OCI-LY1 (cell line): Measurements from ENCODE around the gene TSHZ3.

ENCODE experiments used
- EZH2 ChIP-seq: fragments of 200-600 bp; sonication (generic), shearing (Covaris generic); IDR thresholded peaks from 2 replicates; pipeline ENCODE4 v1.8.0; 2017; ENCODE audit warnings: borderline replicate concordance, mixed run types, mild to moderate bottlenecking, antibody characterized with exemption, low read length, moderate library complexity, mixed read lengths
- TF ChIP-seq, protein P1 (sequence below): fragments of 200-600 bp; sonication (generic), shearing (Covaris generic); IDR thresholded peaks from 2 replicates; pipeline ENCODE4 v1.5.1; 2017; ENCODE audit warnings: mild to moderate bottlenecking, antibody characterized with exemption, low read length, moderate library complexity, mixed read lengths

GRCh38 chr19:31377736-31378135, 28.5 kb upstream of the TSHZ3 start:
- TF ChIP-seq, protein P1, sequence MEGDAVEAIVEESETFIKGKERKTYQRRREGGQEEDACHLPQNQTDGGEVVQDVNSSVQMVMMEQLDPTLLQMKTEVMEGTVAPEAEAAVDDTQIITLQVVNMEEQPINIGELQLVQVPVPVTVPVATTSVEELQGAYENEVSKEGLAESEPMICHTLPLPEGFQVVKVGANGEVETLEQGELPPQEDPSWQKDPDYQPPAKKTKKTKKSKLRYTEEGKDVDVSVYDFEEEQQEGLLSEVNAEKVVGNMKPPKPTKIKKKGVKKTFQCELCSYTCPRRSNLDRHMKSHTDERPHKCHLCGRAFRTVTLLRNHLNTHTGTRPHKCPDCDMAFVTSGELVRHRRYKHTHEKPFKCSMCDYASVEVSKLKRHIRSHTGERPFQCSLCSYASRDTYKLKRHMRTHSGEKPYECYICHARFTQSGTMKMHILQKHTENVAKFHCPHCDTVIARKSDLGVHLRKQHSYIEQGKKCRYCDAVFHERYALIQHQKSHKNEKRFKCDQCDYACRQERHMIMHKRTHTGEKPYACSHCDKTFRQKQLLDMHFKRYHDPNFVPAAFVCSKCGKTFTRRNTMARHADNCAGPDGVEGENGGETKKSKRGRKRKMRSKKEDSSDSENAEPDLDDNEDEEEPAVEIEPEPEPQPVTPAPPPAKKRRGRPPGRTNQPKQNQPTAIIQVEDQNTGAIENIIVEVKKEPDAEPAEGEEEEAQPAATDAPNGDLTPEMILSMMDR, result no peak
- TF ChIP-seq EZH2, result no peak
